GM19438 (cell line): ENCODE results near the gene BHLHE40.
A peak's percentile ranks its signal among the peaks of the same experiment; 100 is the strongest.

ENCODE experiments used
- ATAC-seq: cut with Tn5 transposase; IDR thresholded peaks from one replicate; pipeline ENCODE4 v1.9.1; 2021; ENCODE audit warnings: low read depth; ENCODE audit not compliant: unreplicated experiment

The BHLHE40 gene

GRCh38 chr3:4979428-4980228, at the start of gene BHLHE40:
Gene BHLHE40, plus strand, starts transcription at chr3:4979437. Its CDS starts 282 bp downstream, at chr3:4979719.
- ATAC-seq = peak; percentile 2

- no peak for ATAC-seq
Observed at GRCh38 chr3:4930501-4930900, 48.7 kb upstream of the BHLHE40 start.

- ATAC-seq = no peak
Observed at GRCh38 chr3:4934050-4934449, 45.2 kb upstream of the BHLHE40 start.

GRCh38 chr3:4935347-4935746, 43.9 kb upstream of the BHLHE40 start:
- peak; percentile 80 for ATAC-seq

- no peak for ATAC-seq
Observed at GRCh38 chr3:4936982-4937614, 42.1 kb upstream of the BHLHE40 start.

- no peak for ATAC-seq
Observed at GRCh38 chr3:4938281-4938982, 40.8 kb upstream of the BHLHE40 start.

- no peak for ATAC-seq
Observed at GRCh38 chr3:4939276-4939675, 40.0 kb upstream of the BHLHE40 start.

GRCh38 chr3:4940985-4941384, 38.3 kb upstream of the BHLHE40 start:
- ATAC-seq = no peak

- no peak for ATAC-seq
Observed at GRCh38 chr3:4943549-4943948, 35.7 kb upstream of the BHLHE40 start.

GRCh38 chr3:4945324-4945723, 33.9 kb upstream of the BHLHE40 start:
- ATAC-seq = no peak

- ATAC-seq = no peak
Observed at GRCh38 chr3:4947028-4947427, 32.2 kb upstream of the BHLHE40 start.

GRCh38 chr3:4948395-4948794, 30.8 kb upstream of the BHLHE40 start:
- no peak for ATAC-seq

GRCh38 chr3:4949004-4949403, 30.2 kb upstream of the BHLHE40 start:
- no peak for ATAC-seq

GRCh38 chr3:4949659-4950058, 29.6 kb upstream of the BHLHE40 start:
- no peak for ATAC-seq

- no peak for ATAC-seq
Observed at GRCh38 chr3:4950351-4950784, 28.9 kb upstream of the BHLHE40 start.

- no peak for ATAC-seq
Observed at GRCh38 chr3:4950948-4951347, 28.3 kb upstream of the BHLHE40 start.

GRCh38 chr3:4953119-4953518, 26.1 kb upstream of the BHLHE40 start:
- ATAC-seq = no peak

GRCh38 chr3:4954256-4955000, 24.8 kb upstream of the BHLHE40 start:
- no peak for ATAC-seq

- ATAC-seq = no peak
Observed at GRCh38 chr3:4956099-4956498, 23.1 kb upstream of the BHLHE40 start.

GRCh38 chr3:4956738-4957137, 22.5 kb upstream of the BHLHE40 start:
- no peak for ATAC-seq

GRCh38 chr3:4957978-4958377, 21.3 kb upstream of the BHLHE40 start:
- ATAC-seq = no peak
